ENCODE results near the gene NKX6-1. TPM values are rescaled to one million over a fixed set of nuclear protein-coding genes. Genes with fewer than 3 reads are reported as not detected.
A peak's percentile ranks its signal among the peaks of the same experiment; 100 is the strongest.

NKX6-1 gene
- total RNA-seq, 5 donors from 2014 or later (not counting 1 experiment from before 2014, with no cell fraction given), result not detected

GRCh38 chr4:84483688-84484087, 15.4 kb downstream of the NKX6-1 start:
- WGBS (ENCODE audit: insufficient coverage), result 15% methylated on average over 14 of the region's 20 CpGs
- H3K27ac ChIP-seq (ENCODE audit: low read length), result no peak overlapping the region
- DNase-seq, result no peak
- Mint-ChIP-seq H3K9me3 (peaks cover 0 to 3% (median 2%) of the 10 kb centered on the region in 3 donors), H3K4me3 (peak overlapping the region in 1 of 3 donors; percentile 12), H3K27ac (peak overlapping the region in 1 of 2 donors; percentile 47), H3K27me3 (peaks cover 83 to 84% of the 10 kb centered on the region in 2 donors), H3K36me3 (no peaks in the 10 kb centered on the region), H3K4me1 (peaks cover 17 to 20% (median 18%) of the 10 kb centered on the region in 3 donors)
- ATAC-seq (replicated peaks in 1 of 4), result no peak
- peaks cover 29 to 54% of the 10 kb centered on the region in 2 experiments for H3K27me3 ChIP-seq (replicated peaks in 1 of 2; ENCODE audit: control insufficient read depth in 2 of 2, extremely low read depth in 1 of 2, insufficient read depth in 2 of 2, low read length in 1 of 2)
- no peaks in the 10 kb centered on the region for H3K9me3 ChIP-seq
- H3K4me1 ChIP-seq (ENCODE audit: control insufficient read depth in 1 of 2, extremely low read depth in 1 of 2, insufficient read depth in 2 of 2, low read length in 2 of 2), result peaks cover 0 to 15% of the 10 kb centered on the region in 2 experiments
- H3K36me3 ChIP-seq (ENCODE audit: control insufficient read depth in 2 of 2, extremely low read depth in 1 of 2, insufficient read depth in 1 of 2, low read length in 1 of 2), result no peaks in the 10 kb centered on the region
- no peak overlapping the region for H3K4me3 ChIP-seq (ENCODE audit: control insufficient read depth in 1 of 2, extremely low read depth in 1 of 2, low read length in 1 of 2)
- CTCF ChIA-PET, result no interaction called here
- POLR2A ChIA-PET, result no interaction called here

- Mint-ChIP-seq H3K4me3 (peak overlapping the region in 1 of 3 donors; percentile 61), H3K36me3 (no peaks in the 10 kb centered on the region), H3K9me3 (peaks cover 0 to 3% (median 2%) of the 10 kb centered on the region in 3 donors), H3K27ac (no peak overlapping the region), H3K4me1 (peaks cover 17 to 20% (median 18%) of the 10 kb centered on the region in 3 donors), H3K27me3 (peaks cover 83% of the 10 kb centered on the region in 2 donors)
- Histone ChIP-seq H3K9me3 (no peaks in the 10 kb centered on the region), H3K4me1 (ENCODE audit: control insufficient read depth in 1 of 2, extremely low read depth in 1 of 2, insufficient read depth in 2 of 2, low read length in 2 of 2) (peaks cover 0 to 15% of the 10 kb centered on the region in 2 experiments), H3K4me3 (ENCODE audit: control insufficient read depth in 1 of 2, extremely low read depth in 1 of 2, low read length in 1 of 2) (peak overlapping the region in 1 of 2 donors; percentile 40), H3K27ac (ENCODE audit: low read length) (no peak overlapping the region), H3K27me3 (replicated peaks in 1 of 2; ENCODE audit: control insufficient read depth in 2 of 2, extremely low read depth in 1 of 2, insufficient read depth in 2 of 2, low read length in 1 of 2) (peaks cover 29 to 54% of the 10 kb centered on the region in 2 experiments), H3K36me3 (ENCODE audit: control insufficient read depth in 2 of 2, extremely low read depth in 1 of 2, insufficient read depth in 1 of 2, low read length in 1 of 2) (no peaks in the 10 kb centered on the region)
- ATAC-seq (replicated peaks in 1 of 4) (no peak), DNase-seq (no peak)
- POLR2A ChIA-PET, result no interaction called here
- CTCF ChIA-PET, result interaction anchor here in 1 of 2 donors (0.7 kb wide), 1 partner anchor 9 kb away, joined by 5 read pairs; no protein-coding TSS in a partner anchor
- 15% methylated on average over 64 of the region's 69 CpGs for WGBS (ENCODE audit: insufficient coverage)
Observed at GRCh38 chr4:84482564-84483563, 16.2 kb downstream of the NKX6-1 start.

- Histone ChIP-seq H3K9me3 (no peaks in the 10 kb centered on the region), H3K4me1 (ENCODE audit: control insufficient read depth in 1 of 2, extremely low read depth in 1 of 2, insufficient read depth in 2 of 2, low read length in 2 of 2) (peaks cover 0 to 15% of the 10 kb centered on the region in 2 experiments), H3K36me3 (ENCODE audit: control insufficient read depth in 2 of 2, extremely low read depth in 1 of 2, insufficient read depth in 1 of 2, low read length in 1 of 2) (no peaks in the 10 kb centered on the region), H3K4me3 (ENCODE audit: control insufficient read depth in 1 of 2, extremely low read depth in 1 of 2, low read length in 1 of 2) (no peak overlapping the region), H3K27me3 (replicated peaks in 1 of 2; ENCODE audit: control insufficient read depth in 2 of 2, extremely low read depth in 1 of 2, insufficient read depth in 2 of 2, low read length in 1 of 2) (peaks cover 29 to 54% of the 10 kb centered on the region in 2 experiments), H3K27ac (ENCODE audit: low read length) (no peak overlapping the region)
- Mint-ChIP-seq H3K36me3 (no peaks in the 10 kb centered on the region), H3K27ac (no peak overlapping the region), H3K4me1 (peaks cover 17 to 20% (median 18%) of the 10 kb centered on the region in 3 donors), H3K4me3 (peak overlapping the region in 1 of 3 donors; percentile 61), H3K9me3 (peaks cover 0 to 3% (median 2%) of the 10 kb centered on the region in 3 donors), H3K27me3 (peaks cover 77 to 78% of the 10 kb centered on the region in 2 donors)
- no peak for ATAC-seq (replicated peaks in 1 of 4)
- CTCF ChIA-PET, result no interaction called here
- DNase-seq, result no peak
- 9% methylated on average over 15 of the region's 20 CpGs for WGBS (ENCODE audit: insufficient coverage)
- POLR2A ChIA-PET, result no interaction called here
Observed at GRCh38 chr4:84481860-84482245, 17.2 kb downstream of the NKX6-1 start.

- Mint-ChIP-seq H3K27me3 (peaks cover 73% of the 10 kb centered on the region in 2 donors), H3K9me3 (peaks cover 0 to 3% (median 2%) of the 10 kb centered on the region in 3 donors), H3K27ac (no peak overlapping the region), H3K36me3 (no peaks in the 10 kb centered on the region), H3K4me1 (peaks cover 17 to 20% (median 18%) of the 10 kb centered on the region in 3 donors), H3K4me3 (peak overlapping the region in 1 of 3 donors; percentile 61)
- ATAC-seq (replicated peaks in 1 of 4) (no peak), DNase-seq (no peak)
- H3K9me3 ChIP-seq, result no peaks in the 10 kb centered on the region
- H3K4me3 ChIP-seq (ENCODE audit: control insufficient read depth in 1 of 2, extremely low read depth in 1 of 2, low read length in 1 of 2), result no peak overlapping the region
- H3K27ac ChIP-seq (ENCODE audit: low read length), result no peak overlapping the region
- peaks cover 29 to 54% of the 10 kb centered on the region in 2 experiments for H3K27me3 ChIP-seq (replicated peaks in 1 of 2; ENCODE audit: control insufficient read depth in 2 of 2, extremely low read depth in 1 of 2, insufficient read depth in 2 of 2, low read length in 1 of 2)
- CTCF ChIA-PET, result no interaction called here
- POLR2A ChIA-PET, result no interaction called here
- H3K4me1 ChIP-seq (ENCODE audit: control insufficient read depth in 1 of 2, extremely low read depth in 1 of 2, insufficient read depth in 2 of 2, low read length in 2 of 2), result peaks cover 0 to 15% of the 10 kb centered on the region in 2 experiments
- H3K36me3 ChIP-seq (ENCODE audit: control insufficient read depth in 2 of 2, extremely low read depth in 1 of 2, insufficient read depth in 1 of 2, low read length in 1 of 2), result no peaks in the 10 kb centered on the region
- WGBS (ENCODE audit: insufficient coverage), result 5% methylated on average over 15 of the region's 45 CpGs
Observed at GRCh38 chr4:84481077-84481859, 17.8 kb downstream of the NKX6-1 start.

- no peaks in the 10 kb centered on the region for H3K36me3 ChIP-seq (ENCODE audit: control insufficient read depth in 2 of 2, extremely low read depth in 1 of 2, insufficient read depth in 1 of 2, low read length in 1 of 2)
- no peaks in the 10 kb centered on the region for H3K9me3 ChIP-seq
- H3K27ac Mint-ChIP-seq, result no peak overlapping the region
- WGBS (ENCODE audit: insufficient coverage), result no CpG with 5 or more reads among the region's 4 CpGs
- no peak overlapping the region for H3K4me3 Mint-ChIP-seq
- peaks cover 24 to 50% of the 10 kb centered on the region in 2 experiments for H3K27me3 ChIP-seq (replicated peaks in 1 of 2; ENCODE audit: control insufficient read depth in 2 of 2, extremely low read depth in 1 of 2, insufficient read depth in 2 of 2, low read length in 1 of 2)
- H3K27ac ChIP-seq (ENCODE audit: low read length), result no peak overlapping the region
- H3K4me1 ChIP-seq (ENCODE audit: control insufficient read depth in 1 of 2, extremely low read depth in 1 of 2, insufficient read depth in 2 of 2, low read length in 2 of 2), result peaks cover 0 to 15% of the 10 kb centered on the region in 2 experiments
- H3K4me3 ChIP-seq (ENCODE audit: control insufficient read depth in 1 of 2, extremely low read depth in 1 of 2, low read length in 1 of 2), result no peak overlapping the region
- no peak for DNase-seq
- ChIA-PET POLR2A (no interaction called here), CTCF (no interaction called here)
- H3K27me3 Mint-ChIP-seq, result peaks cover 62 to 69% of the 10 kb centered on the region in 2 donors
- H3K4me1 Mint-ChIP-seq, result peaks cover 17 to 20% (median 18%) of the 10 kb centered on the region in 3 donors
- ATAC-seq (replicated peaks in 1 of 4), result no peak
- peaks cover 0 to 3% (median 2%) of the 10 kb centered on the region in 3 donors for H3K9me3 Mint-ChIP-seq
- no peaks in the 10 kb centered on the region for H3K36me3 Mint-ChIP-seq
Observed at GRCh38 chr4:84480082-84480481, 19.0 kb downstream of the NKX6-1 start.

- no peak for DNase-seq
- no peak overlapping the region for H3K27ac ChIP-seq (ENCODE audit: low read length)
- H3K4me3 ChIP-seq (ENCODE audit: control insufficient read depth in 1 of 2, extremely low read depth in 1 of 2, low read length in 1 of 2), result no peak overlapping the region
- ChIA-PET CTCF (no interaction called here), POLR2A (no interaction called here)
- peaks cover 0 to 15% of the 10 kb centered on the region in 2 experiments for H3K4me1 ChIP-seq (ENCODE audit: control insufficient read depth in 1 of 2, extremely low read depth in 1 of 2, insufficient read depth in 2 of 2, low read length in 2 of 2)
- Mint-ChIP-seq H3K36me3 (no peaks in the 10 kb centered on the region), H3K4me3 (no peak overlapping the region), H3K9me3 (peaks cover 0 to 3% (median 2%) of the 10 kb centered on the region in 3 donors), H3K4me1 (peaks cover 17 to 20% (median 18%) of the 10 kb centered on the region in 3 donors), H3K27me3 (peaks cover 59 to 66% of the 10 kb centered on the region in 2 donors), H3K27ac (no peak overlapping the region)
- H3K9me3 ChIP-seq, result no peaks in the 10 kb centered on the region
- peaks cover 20 to 47% of the 10 kb centered on the region in 2 experiments for H3K27me3 ChIP-seq (replicated peaks in 1 of 2; ENCODE audit: control insufficient read depth in 2 of 2, extremely low read depth in 1 of 2, insufficient read depth in 2 of 2, low read length in 1 of 2)
- no peaks in the 10 kb centered on the region for H3K36me3 ChIP-seq (ENCODE audit: control insufficient read depth in 2 of 2, extremely low read depth in 1 of 2, insufficient read depth in 1 of 2, low read length in 1 of 2)
- 35% methylated on average over 3 of the region's 6 CpGs for WGBS (ENCODE audit: insufficient coverage)
- ATAC-seq (replicated peaks in 1 of 4), result no peak
Observed at GRCh38 chr4:84479663-84480062, 19.4 kb downstream of the NKX6-1 start.
